ENCODE measurements around the gene MYOD1. TPM values are rescaled to one million over a fixed set of nuclear protein-coding genes. Genes with fewer than 3 reads are reported as not detected.

MYOD1 gene
- total RNA-seq, 1 donor from 2014 or later = not detected

DNA sequence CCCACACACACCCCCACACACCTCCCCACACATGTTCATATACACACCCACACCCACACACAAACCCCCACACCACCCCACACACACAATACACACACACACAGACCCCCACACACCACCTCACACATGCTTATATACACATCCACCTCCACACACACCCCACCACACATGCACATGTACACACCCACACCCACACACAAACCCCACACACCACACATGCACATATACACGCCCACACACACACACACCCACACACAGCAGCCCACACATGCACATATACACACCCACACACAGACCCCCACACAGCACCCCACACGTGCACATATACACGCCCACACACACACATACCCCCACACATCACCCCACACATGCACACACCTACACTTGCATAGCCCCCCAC lies 44.3 kb downstream of the MYOD1 start:
- intact Hi-C loops (cut with DNase I) = no loop called here
- DNase-seq (peak; percentile 19), ATAC-seq (ENCODE audit: poor library complexity) (no peak)

DNA sequence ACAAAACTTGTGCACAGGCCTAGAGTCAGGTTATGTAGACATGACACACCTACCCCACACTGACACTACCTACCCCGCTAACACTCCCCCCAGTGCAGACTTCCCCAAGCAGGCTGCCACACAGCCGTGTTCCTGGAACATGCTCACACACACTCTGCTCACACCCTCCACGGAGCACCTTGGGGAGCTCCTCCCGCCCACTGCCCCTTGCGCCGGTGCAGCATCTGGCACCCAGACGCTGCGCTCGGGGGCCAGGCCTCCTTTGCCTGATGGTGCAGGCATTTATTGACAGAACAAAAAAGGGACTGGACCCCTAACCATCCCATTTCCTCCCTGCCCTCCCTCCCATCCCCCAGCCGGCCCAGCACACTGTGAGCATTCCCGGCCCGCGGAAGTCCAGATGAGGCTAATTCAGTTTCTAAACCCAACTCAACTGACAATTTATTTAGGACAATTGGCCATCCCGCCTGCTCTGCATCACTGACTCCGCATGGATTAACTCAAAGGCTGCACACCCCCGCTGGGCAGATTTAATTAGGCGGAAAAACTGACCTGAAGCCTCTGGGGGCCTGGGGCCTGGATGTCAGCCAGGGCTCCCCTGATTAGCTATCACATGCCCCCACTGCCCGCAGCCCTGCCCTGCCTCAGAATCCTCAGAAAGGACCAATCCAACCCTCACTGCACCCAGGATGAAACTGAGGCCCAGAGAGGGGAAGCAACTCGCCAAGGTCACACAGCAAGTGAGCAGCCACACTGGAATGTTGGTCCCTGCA lies 45.3 kb downstream of the MYOD1 start:
- no peak for DNase-seq
- intact Hi-C loops (cut with DNase I) = no loop called here
- ATAC-seq (ENCODE audit: poor library complexity) = no peak

DNA sequence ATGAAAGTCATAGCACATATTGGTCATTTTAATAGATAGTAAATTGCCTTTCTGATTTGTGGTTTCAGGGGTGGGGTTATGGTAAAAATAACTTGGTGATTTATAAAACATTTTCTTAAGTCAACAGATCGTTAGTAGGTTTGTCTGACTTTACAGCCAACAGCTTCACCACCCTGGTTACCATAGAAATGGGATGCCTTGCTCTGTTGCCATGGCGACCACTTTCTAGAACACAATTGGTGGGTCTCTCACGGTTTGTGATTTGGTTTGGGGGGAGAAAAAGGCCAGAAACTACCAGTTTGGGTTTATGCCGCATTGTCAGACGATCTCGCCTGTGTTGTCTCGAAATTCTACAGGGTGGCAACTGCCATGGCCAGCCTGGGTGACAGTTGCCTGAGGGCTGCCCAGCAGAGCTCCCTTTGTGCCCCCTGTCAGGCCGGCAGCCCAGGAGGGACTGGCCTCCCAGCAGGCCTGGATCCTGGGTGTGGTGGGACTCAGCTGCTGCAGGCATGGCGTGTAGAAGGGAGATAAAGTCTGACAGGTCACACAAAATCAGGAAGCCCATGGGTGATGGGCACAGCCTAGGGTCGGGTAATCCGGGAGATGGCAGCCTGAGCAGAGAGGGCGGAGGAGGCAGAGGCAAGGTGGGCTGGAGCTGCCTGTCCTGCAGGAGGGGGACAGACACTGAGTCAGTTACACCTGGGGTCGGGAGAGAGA lies 46.1 kb downstream of the MYOD1 start:
- intact Hi-C loops (cut with DNase I) = no loop called here
- no peak for ATAC-seq (ENCODE audit: poor library complexity)
- DNase-seq = no peak

DNA sequence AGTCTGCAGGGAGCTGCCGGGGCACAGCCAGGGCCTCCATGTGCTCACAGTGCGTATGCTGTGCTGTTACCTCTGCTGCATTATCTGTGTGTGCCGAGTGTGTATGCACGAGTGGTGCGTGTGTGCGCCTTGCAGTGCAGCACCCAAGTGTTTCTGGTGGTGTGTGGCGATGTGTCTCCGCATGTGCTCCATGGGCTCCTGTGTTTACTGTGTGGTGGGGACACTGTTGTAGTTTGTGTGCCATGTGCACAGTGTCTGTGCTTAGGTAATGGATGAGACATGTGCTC lies 46.6 kb downstream of the MYOD1 start:
- ATAC-seq (ENCODE audit: poor library complexity) = no peak
- intact Hi-C loops (cut with DNase I) = no loop called here
- no peak for DNase-seq

DNA sequence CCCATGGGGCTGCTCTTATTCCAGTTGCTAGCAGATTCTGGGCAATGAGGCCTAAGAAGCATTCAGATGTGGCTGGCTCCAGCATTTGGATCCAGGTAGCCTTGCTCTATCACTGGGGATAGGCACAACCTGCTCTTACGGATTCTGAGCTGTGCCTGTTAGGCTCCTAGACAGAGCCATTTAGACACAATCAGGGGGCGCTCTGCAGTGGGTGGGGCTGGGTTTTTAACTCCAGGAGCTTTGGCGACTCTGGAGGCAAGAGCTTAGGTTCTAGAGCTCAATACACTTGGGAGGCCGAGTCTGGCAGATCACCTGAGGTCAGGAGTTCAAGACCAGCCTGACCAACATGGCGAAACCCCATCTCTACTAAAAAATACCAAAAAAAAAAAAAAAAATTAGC lies 47.2 kb downstream of the MYOD1 start:
- intact Hi-C loops (cut with DNase I) = no loop called here
- ATAC-seq (ENCODE audit: poor library complexity) (no peak), DNase-seq (no peak)

DNA sequence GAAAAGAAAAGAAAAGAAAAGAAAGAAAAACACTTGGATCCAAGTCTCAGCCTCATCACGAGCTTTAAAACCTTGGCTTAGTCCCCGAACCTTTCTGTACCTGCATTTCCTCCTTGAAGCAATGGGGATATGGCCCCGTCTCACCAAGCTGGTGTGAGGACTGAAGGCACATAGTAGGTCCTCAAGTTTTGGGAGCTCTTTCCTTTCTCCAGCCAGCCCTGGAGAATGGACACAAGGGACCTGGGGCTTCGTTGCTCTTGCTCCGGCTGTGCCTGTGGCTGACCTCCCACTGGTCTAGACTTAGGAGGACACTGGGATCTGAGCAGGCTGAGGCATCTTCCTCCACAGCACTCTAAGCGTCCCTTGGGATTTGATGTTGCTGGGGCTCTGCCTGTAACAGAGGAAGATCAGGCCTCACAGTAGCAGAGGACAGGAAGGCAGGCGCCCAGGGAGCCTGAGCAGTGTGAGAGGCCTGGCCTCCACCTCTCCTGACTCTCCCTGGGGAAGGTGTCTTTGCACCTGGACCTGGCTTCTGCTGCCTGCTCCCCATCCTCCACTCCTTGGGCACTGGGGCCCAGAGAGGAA lies 48.0 kb downstream of the MYOD1 start:
- DNase-seq = no peak
- intact Hi-C loops (cut with DNase I) = no loop called here

DNA sequence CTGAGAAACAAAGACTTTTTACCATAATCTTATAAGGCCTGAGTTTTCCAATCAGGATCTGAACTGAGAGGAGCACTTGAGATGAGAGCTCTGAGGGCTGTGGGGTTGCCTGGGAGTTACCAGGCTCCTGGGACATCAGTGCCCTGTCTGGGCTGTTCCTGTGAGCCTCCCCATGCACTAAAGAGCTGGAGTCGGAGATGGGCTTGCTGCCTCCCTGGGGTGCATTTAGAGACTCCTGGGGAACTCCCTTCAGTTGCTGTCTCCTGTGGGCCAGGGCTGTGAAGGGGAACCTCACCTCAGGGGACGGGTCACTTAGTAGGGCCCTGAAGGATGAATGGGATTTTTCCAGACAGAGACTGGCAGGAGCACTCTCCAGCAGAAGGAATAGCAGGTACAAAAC lies 48.5 kb downstream of the MYOD1 start:
- no peak for ATAC-seq (ENCODE audit: poor library complexity)
- DNase-seq = no peak
- intact Hi-C loops (cut with DNase I) = no loop called here

More for the DNA sequence above, 48.0 kb downstream of the MYOD1 start:
- no peak for ATAC-seq (ENCODE audit: poor library complexity)

DNA sequence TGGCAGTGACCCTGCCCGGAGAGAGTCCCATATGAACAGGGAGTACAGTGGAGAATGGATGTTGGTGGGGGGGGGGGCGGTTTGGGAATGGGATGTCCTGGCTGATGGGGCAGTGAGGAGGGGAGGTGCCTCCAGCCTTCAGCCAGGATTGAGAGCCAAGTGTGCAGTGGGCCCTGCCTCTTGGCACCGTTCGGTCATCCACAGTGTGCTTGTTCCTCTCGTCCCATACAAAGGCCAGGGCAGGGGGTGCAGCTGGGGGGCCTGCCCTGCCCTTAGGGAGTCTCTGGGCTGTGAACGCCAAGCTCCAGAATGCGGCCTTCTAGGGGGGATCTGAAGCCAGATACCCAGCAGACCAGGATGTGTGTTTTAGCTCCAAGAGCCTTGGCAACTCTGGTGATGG lies 49.2 kb downstream of the MYOD1 start:
- intact Hi-C loops (cut with DNase I) = no loop called here
- ATAC-seq (ENCODE audit: poor library complexity) (no peak), DNase-seq (no peak)

DNA sequence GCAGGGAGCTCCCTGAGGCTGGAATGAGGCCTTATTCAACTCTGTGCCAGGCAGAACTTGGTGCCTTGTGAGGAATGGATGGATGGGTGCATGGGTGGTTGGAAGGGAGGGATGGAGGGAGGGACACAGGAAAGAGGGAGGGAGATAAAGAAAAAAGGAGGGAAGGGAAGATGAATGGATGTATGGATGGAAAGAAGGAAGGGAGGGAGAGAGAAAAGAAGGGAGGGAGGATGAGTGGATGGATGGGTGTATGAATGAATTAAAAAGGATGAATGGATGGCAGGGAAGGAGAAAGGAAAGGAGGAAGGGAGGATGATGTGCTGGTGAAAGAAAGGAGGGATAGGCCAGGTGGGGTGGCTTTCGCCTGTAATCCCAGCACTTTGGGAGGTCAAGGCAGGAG lies 49.8 kb downstream of the MYOD1 start:
- intact Hi-C loops (cut with DNase I) = no loop called here
- DNase-seq = no peak
- ATAC-seq (ENCODE audit: poor library complexity) = no peak

DNA sequence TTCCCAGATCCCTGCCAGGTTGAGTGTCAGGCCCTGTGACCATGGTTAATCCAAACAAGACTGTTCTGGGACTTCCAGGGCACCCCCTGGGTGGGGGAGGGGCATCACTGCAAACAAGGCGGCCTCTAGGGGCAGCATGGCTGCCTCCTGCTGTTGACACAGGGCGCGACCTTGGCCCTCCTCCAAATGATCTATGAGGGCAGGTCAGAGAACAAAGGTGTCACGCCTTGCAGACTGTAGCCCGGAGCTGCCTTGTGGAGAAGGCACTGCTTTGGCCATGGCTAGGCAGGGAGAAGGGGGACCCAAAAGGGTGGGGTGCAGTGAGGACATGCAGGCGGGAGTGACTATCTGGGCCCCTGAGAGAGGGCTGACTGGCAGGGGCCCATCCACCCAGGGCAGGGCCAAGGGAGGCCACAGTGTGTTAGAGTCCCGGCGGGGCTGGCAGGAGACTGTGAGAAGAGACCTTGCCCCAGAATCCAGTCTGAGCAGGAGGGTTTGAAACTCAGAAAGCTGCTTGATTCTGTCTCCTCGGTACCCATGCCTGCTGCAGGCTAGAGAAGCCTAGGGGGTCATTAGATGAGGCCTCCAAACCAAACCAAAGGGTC lies 50.8 kb downstream of the MYOD1 start:
- intact Hi-C loops (cut with DNase I) = no loop called here
- DNase-seq (no peak), ATAC-seq (ENCODE audit: poor library complexity) (peak; percentile 26)

DNA sequence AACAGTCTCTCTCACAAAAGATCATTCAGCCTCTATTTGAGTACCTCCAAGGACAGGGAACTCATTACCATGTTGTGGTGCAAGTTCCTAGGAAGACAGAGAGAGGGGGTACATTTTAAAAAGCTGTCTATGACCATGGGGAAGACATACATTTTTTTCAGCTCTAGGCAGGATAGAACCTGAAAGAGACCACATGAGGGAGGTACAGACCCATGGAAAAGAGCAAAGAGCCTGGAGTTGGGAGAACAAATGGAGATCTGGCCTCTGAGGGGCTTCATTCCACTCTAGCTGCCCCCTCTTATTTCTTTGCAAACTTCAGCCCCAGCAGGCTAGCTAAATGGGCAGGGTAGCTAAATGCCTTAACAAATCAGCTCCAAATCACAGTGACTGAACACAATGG lies 51.5 kb downstream of the MYOD1 start:
- DNase-seq = no peak
- no peak for ATAC-seq (ENCODE audit: poor library complexity)
- intact Hi-C loops (cut with DNase I) = no loop called here

DNA sequence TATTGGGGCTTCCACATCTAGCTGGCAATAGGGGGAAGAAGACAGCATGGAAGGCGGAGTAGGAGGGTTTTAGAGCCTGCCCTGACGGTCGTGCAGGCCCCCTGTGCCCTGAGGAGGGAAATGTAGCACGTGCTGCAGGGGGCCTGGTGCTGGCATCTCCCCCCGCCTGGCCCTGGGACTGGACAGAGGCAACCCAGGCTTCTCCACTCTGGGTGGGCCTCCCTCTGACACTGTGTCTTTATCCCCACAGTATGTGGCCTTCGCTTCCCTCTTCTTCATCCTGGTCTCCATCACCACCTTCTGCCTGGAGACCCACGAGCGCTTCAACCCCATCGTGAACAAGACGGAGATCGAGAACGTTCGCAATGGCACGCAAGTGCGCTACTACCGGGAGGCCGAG lies 52.0 kb downstream of the MYOD1 start:
- no peak for DNase-seq
- intact Hi-C loops (cut with DNase I) = no loop called here
- no peak for ATAC-seq (ENCODE audit: poor library complexity)

Other genes with a start within 250 kb of the MYOD1 start
- 0.91 TPM for gene ABCC8, start 242.7 kb upstream of the MYOD1 start, total RNA-seq
- gene USH1C, start 175.2 kb upstream of the MYOD1 start, total RNA-seq = 0.78 TPM
- gene OTOG, start 172.3 kb upstream of the MYOD1 start, total RNA-seq = not detected
- not detected for gene KCNC1, start 15.2 kb downstream of the MYOD1 start, total RNA-seq